SKM-1 treated with dmso at 0.1 percent for 144 hours (cell line): ENCODE results near the gene MED20.

ENCODE experiments used
- DNase-seq: peaks from one replicate; lab custom pipeline; 2025; ENCODE audit not compliant: unreplicated experiment; lab: John Stamatoyannopoulos, UW

MED20 gene

GRCh38 chr6:41941280-41942066, 20.5 kb upstream of the MED20 start, which contains the start of gene CCND3:
Gene CCND3 (minus strand): TSS chr6:41941808. CDS start chr6:41941649, 159 bp downstream.
- DNase-seq, result peak; percentile 94

- peak; percentile 42 for DNase-seq
Measured at GRCh38 chr6:41940759-41941279, 19.9 kb upstream of the MED20 start.

GRCh38 chr6:41939848-41940758, 19.2 kb upstream of the MED20 start:
- peak; percentile 79 for DNase-seq

- DNase-seq, result peak; percentile 92
Measured at GRCh38 chr6:41939176-41939847, 18.4 kb upstream of the MED20 start.

- DNase-seq, result no peak
Measured at GRCh38 chr6:41938590-41939175, 17.7 kb upstream of the MED20 start.

- DNase-seq, result peak; percentile 97
Measured at GRCh38 chr6:41937861-41938574, 17.1 kb upstream of the MED20 start.

- DNase-seq, result no peak
Measured at GRCh38 chr6:41937472-41937860, 16.5 kb upstream of the MED20 start.

GRCh38 chr6:41936073-41936837, 15.3 kb upstream of the MED20 start:
- peak; percentile 98 for DNase-seq

GRCh38 chr6:41935685-41936072, 14.7 kb upstream of the MED20 start:
- no peak for DNase-seq

GRCh38 chr6:41935193-41935574, 14.2 kb upstream of the MED20 start:
- DNase-seq, result no peak

GRCh38 chr6:41934278-41935192, 13.6 kb upstream of the MED20 start:
- no peak for DNase-seq

- DNase-seq, result no peak
Measured at GRCh38 chr6:41932378-41932777, 11.4 kb upstream of the MED20 start.

GRCh38 chr6:41931792-41932191, 10.9 kb upstream of the MED20 start:
- no peak for DNase-seq

GRCh38 chr6:41929924-41930323, 9.0 kb upstream of the MED20 start:
- no peak for DNase-seq

GRCh38 chr6:41927253-41927652, 6.3 kb upstream of the MED20 start:
- DNase-seq, result no peak

GRCh38 chr6:41922154-41922553, 1.2 kb upstream of the MED20 start:
- no peak for DNase-seq

- DNase-seq, result no peak
Measured at GRCh38 chr6:41921712-41921998, 716 bp upstream of the MED20 start.

GRCh38 chr6:41917528-41917927, 3.4 kb downstream of the MED20 start:
- no peak for DNase-seq
